NCI-H2029 treated with DMSO at 0.1 percent for 48 hours (cell line): Measurements from ENCODE around the gene LCP1.
"Not testable (repeated sequence)": the region's sequence is repeated elsewhere in the genome, so short reads cannot be mapped to it uniquely, and the experiment has no call there.

ENCODE experiments used
- DNase-seq: peaks from one replicate; lab custom pipeline; 2025; lab: John Stamatoyannopoulos, UW

The LCP1 gene

DNA sequence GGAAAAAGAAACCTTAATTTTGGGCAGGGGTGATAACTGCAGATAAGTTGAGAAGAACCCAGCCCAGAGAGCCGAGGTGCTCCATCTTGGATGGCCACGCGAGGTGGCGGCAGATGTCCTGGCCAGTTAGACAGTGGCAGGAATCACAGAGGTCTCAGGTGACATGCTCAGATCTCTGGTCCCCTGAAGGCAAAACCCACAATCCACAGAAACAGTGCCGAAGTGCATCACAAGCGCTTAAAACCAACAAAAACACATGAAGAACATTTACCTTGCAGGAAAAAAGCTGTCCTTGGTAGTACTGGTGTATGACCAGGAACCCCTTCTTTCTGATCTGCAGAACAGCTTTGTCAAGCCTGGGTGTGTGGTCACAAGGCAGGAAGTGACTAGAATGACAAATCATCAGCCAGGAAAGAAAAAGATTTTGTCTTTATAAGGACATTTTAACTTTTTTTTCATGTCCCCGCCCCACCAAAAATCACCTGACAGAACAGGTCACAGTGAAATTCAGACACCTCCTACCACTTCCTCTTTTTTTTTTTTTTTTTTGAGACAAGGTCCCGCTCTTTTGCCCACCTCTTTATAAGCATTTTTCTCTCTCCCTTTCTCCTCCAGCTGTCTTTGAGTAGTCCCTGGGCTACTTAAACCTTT is at the start of gene LCP1:
Gene LCP1 (minus strand): TSS at position 338 of the 651 bp plus-strand sequence. CDS start 22,515 bp downstream, outside the sequence.
- peak; percentile 54 for DNase-seq

- DNase-seq: no peak
Measured at GRCh38 chr13:46229251-46229650, 47.3 kb upstream of the LCP1 start.

DNA sequence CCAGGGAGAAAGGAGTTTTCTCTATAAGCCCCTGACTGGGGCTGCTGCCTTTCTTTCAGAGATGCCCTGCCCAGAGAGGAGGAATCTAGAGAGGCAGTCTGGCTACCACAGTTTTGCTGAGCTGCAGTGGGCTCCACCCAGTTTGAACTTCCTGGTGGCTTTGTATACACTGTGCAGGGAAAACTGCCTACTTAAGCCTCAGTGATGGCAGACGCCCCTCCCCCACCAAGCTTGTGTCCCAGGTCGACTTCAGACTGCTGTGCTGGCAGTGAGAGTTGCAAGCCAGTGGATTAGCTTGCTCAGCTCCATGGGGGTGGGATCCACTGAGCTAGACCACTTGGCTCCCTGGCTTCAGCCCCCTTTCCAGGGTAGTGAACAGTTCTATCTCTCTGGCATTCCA is 38.3 kb upstream of the LCP1 start:
- not testable (repeated sequence) for DNase-seq

DNA sequence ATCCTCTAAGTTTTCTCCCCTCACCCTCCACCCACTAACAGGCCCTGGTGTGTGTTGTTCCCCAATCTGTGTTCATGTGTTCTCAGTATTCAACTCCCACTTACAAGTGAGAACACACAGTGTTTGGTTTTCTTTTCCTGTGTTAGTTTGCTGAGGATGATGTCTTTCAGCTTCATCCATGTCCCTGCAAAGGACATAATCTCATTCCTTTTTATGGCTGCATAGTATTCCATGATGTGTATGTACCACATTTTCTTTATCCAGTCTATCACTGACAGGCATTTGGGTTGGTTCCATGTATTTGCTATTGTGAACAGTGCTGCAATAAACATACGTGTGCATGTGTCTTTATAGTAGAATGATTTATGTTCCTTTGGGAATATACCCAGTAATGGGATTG is 32.8 kb upstream of the LCP1 start:
- DNase-seq: not testable (repeated sequence)

DNA sequence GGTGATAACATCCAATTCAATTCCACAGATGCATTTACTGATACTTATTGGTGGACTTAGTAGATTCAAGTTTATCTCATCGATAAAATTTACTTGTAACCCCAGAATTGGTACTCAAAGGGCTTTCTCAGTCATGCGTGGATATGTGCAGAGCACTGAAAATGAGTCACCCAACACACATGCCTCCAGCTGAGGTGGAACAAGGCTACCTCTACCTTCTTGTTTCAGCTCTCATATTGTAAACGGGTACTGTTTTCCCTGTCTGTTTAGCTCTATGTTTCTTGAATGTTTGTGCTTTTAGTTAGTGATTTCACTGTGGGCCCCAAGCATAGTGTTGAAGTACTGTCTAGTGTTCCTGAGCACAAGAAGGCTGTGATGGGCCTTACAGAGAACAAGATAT is 31.3 kb upstream of the LCP1 start:
- no peak for DNase-seq

GRCh38 chr13:46211483-46212351 is 29.7 kb upstream of the LCP1 start, which contains the start of gene LRRC63:
Gene LRRC63 (plus strand): TSS chr13:46211928. CDS start chr13:46213035, 1,107 bp downstream.
- no peak for DNase-seq

- no peak for DNase-seq
Measured at GRCh38 chr13:46211116-46211482, 29.1 kb upstream of the LCP1 start.

- no peak for DNase-seq
Measured at GRCh38 chr13:46210362-46211083, 28.5 kb upstream of the LCP1 start.

DNA sequence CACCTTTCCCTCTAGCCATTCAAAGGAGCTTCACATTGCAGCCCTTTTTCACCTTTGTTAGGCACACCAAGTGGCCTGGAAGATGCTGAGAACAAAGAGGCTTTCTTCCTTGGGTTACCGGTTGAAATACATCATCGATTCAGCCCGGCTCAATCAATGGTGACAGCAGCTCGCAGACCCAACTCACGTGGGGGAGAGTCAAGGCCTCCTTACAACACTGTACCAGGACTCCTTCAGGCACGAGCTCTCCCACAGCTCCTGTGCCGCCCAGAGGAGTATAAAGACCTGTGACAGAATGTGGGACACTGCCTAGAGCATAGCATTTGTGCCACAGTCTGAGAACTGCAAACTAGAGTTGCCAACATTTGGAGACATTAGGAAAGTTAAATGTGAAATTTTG is 25.9 kb upstream of the LCP1 start:
- no peak for DNase-seq

DNA sequence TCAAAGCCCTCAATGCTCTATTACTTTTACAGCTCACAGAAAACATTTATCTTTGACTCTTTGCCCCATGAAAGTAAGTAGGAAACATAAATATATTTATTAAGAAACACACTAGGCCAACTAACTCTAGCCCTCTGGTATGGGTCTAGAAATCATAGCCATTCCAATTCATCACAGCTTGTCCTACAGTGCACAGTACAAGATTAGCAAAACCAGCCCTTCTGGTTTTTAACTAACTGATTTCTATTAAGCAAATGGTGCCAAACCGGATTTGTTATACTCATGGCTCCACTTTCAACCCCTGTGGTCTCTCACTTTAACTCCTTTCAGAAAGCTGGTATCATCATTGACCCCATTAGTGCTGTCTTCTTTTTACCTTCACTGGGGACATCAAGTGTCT is 24.2 kb upstream of the LCP1 start:
- no peak for DNase-seq

GRCh38 chr13:46202966-46203365 is 21.0 kb upstream of the LCP1 start:
- no peak for DNase-seq

DNA sequence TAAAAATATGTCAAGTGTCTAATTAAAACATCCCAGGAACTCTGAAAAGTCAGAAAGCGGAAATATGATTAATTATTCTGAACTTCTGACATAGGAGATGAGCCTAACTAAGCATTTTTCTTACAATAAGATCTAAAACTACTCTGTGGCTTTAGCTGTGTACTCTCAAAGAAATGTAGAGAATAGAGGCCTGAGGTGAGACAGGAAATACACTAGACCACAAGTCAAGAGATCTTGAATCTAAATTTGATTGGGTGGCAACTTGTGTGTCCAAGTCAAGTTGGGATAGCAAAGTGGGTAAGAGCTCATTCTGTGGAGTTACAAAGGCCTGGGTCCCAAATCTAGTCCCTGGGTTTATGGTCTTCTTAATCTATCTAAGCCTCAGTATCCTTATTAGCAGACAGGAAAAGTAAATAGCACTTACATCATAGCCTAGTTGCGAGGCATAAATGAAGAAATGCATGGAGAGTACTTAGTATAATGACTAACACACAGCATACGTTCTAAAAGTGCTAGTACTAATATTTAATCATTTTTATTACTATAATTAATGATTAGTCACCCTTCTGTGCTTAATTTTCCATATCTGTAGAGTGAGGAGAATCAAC is 20.3 kb upstream of the LCP1 start:
- no peak for DNase-seq

- no peak for DNase-seq
Measured at GRCh38 chr13:46198696-46199193, 16.8 kb upstream of the LCP1 start.

- DNase-seq: no peak
Measured at GRCh38 chr13:46197299-46198048, 15.5 kb upstream of the LCP1 start.

GRCh38 chr13:46195016-46195415 is 13.0 kb upstream of the LCP1 start:
- no peak for DNase-seq

- no peak for DNase-seq
Measured at GRCh38 chr13:46192412-46192811, 10.4 kb upstream of the LCP1 start.

DNA sequence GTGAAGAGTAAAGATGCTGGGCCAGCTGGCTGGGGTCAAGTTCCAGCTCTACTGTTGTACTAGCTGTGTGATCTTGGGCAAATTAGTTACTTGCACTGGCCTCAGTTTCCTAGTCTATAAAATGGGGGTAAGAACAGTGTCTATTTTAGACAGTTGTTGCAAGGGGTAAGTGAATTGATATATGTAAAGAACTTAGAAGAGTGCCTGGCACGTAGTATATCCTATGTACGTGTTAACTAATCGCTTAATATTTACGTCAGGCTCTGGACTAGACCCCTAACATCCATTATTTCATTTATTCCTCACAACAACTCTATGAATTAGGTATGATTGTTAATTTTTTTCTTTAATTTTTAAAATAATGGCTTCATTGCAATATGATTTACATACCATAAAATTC is 3.7 kb upstream of the LCP1 start:
- DNase-seq: no peak

- peak; percentile 3 for DNase-seq
Measured at GRCh38 chr13:46184277-46184699, 2.3 kb upstream of the LCP1 start.

GRCh38 chr13:46183018-46183946 is 1.3 kb upstream of the LCP1 start:
- DNase-seq: no peak

DNA sequence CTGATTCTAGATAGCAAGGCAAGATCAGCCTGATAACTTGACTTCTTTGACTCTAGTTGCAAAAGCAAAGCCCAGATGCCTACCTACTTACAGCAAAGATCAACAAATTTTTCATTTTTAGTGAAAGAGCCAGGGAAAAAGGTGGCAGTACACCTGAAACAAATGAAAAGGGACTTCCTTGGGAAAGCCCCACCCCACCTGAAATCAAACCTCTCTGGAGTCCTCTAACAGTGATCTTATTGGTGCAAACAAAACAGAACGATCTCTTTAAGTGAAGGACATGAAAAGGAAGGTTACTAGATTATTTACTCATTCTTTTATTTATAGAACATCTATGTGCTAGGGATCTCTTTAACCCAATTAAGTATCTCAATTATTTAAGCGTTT is 507 bp upstream of the LCP1 start:
- DNase-seq: peak; percentile 30
